Spleen (tissue), 11 donors: Measurements from ENCODE around the gene ATG4C. TPM values are rescaled to one million over a fixed set of nuclear protein-coding genes. Genes with fewer than 3 reads are reported as not detected.

Source experiments
- DNase-seq: peaks from one replicate; pipeline ENCODE4 v3.0.0-alpha.2; 2020
- H3K27ac ChIP-seq, 8 donors: fragments of 200-600 bp; sonication (generic) in 7 of 8; 1 replicate in 4 of 8; 2 replicates in 4 of 8; pipeline versions ENCODE4 v1.5.0 to v1.8.0; 2016 to 2021; ENCODE audit warnings: inconsistent platforms in 4 of 8, mild to moderate bottlenecking in 4 of 8, moderate library complexity in 1 of 8
- H3K27me3 ChIP-seq, 7 donors: fragments of 200-600 bp; sonication (generic) in 6 of 7; replicated peaks in 1 of 7; 1 replicate in 4 of 7; 2 replicates in 3 of 7; pipeline versions ENCODE4 v1.5.0 to v1.8.0; 2016 to 2021; ENCODE audit warnings: inconsistent platforms in 3 of 7, mild to moderate bottlenecking in 1 of 7
- H3K36me3 ChIP-seq, 6 donors: fragments of 200-600 bp; sonication (generic) in 5 of 6; 1 replicate in 4 of 6; 2 replicates in 2 of 6; pipeline versions ENCODE4 v1.5.0 to v1.8.0; 2016 to 2021; ENCODE audit warnings: inconsistent platforms in 2 of 6
- H3K4me1 ChIP-seq, 6 donors: fragments of 200-600 bp; sonication (generic) in 5 of 6; 1 replicate in 3 of 6; 2 replicates in 3 of 6; pipeline versions ENCODE4 v1.5.0 to v1.8.0; 2016 to 2021; ENCODE audit warnings: inconsistent platforms in 3 of 6
- H3K4me3 ChIP-seq, 8 donors: fragments of 200-600 bp; sonication (generic) in 7 of 8; 1 replicate in 4 of 8; 2 replicates in 4 of 8; pipeline versions ENCODE4 v1.5.0 to v1.8.0; 2016 to 2021; ENCODE audit warnings: inconsistent platforms in 4 of 8, mild to moderate bottlenecking in 4 of 8, moderate library complexity in 2 of 8
- H3K9me3 ChIP-seq, 8 donors: fragments of 200-600 bp; sonication (generic) in 7 of 8; 1 replicate in 4 of 8; 2 replicates in 4 of 8; pipeline versions ENCODE4 v1.5.0 to v1.8.0; 2016 to 2021; ENCODE audit warnings: inconsistent platforms in 4 of 8
- CTCF ChIP-seq, 11 experiments: fragments of 200-600 bp in 7 of 11; fragments of 450-650 bp in 4 of 11; sonication (generic) in 4 of 11; IDR thresholded peaks in 8 of 11; conservative IDR thresholded peaks in 3 of 11; 1 replicate in 7 of 11; 2 replicates in 4 of 11; pipeline versions ENCODE4 v1.4.0 to v1.8.0; 2016 to 2021; ENCODE audit warnings: antibody characterized with exemption in 11 of 11, inconsistent platforms in 4 of 11, mild to moderate bottlenecking in 1 of 11
- POLR2A ChIP-seq, 3 donors: fragments of 450-650 bp; IDR thresholded peaks; one replicate each; pipeline ENCODE4 v1.5.1; 2017; ENCODE audit warnings: antibody characterized with exemption in 3 of 3, mild to moderate bottlenecking in 1 of 3
- POLR2AphosphoS5 ChIP-seq, 3 donors: sonication (generic); formaldehyde crosslinking; IDR thresholded peaks; one replicate each; pipeline ENCODE4 v1.5.1; 2017; ENCODE audit warnings: antibody characterized with exemption in 3 of 3
- WGBS, 5 donors: extraction: QIAGEN DNeasy Blood & Tissue Kit in 3 of 5; methylation state at CpG; one replicate each; pipeline versions ENCODE4 v1.1.5 to v1.1.7; 2013 to 2018; 5-methylcytosine and 5-hydroxymethylcytosine counted together
- intact Hi-C: fragments of 100-400 bp; cut with DNase I; formaldehyde crosslinking; loops from one replicate; pipeline ENCODE4 v1.15.0; 2023; ENCODE audit warnings: low total_unique reads
- polyA plus RNA-seq, 3 donors: library from polyadenylated mRNA; stranded (reverse); fragments of 200-250 nt; gene quantifications; one replicate each; pipeline ENCODE4 v1.2.1, GENCODE V29; 2013
- total RNA-seq, 7 donors: library from RNA; depleted of rRNA in 3 of 7; stranded (reverse); fragments of >200 nt in 3 of 7; fragmentation: NEBNext Ultra II Directional in 4 of 7; extraction: Animal tissue kit (Norgen Biotek cat#: 25700) in 4 of 7; gene quantifications; one replicate each; pipeline versions ENCODE4 v1.1.0 to v1.2.1, GENCODE V29; 2016 to 2021
- donor health status: healthy with polysubstance abuse.
- donor health status: DM: no; HTN: no; CAD: no; lungs with moderate emphysema.
- donor health status: DM: no; HTN: no; CAD: no.
- donor health status: Bipolar disorder and iron deficiency.
- donor health status: healthy.
- donor health status: DM: no; HTN: no; CAD: no.
- donor health status: DM: yes; HTN: yes; CAD: no.

Gene ATG4C
- total and polyA plus RNA-seq, 10 donors: 9.3 to 24.1 (median 15.7) TPM

- DNase-seq: no peak
These were observed 48.3 kb downstream of the ATG4C start for GRCh38 chr1:62832276-62832675.

GRCh38 chr1:62833529-62833928, 49.6 kb downstream of the ATG4C start:
- Histone ChIP-seq H3K36me3 (peaks cover 0 to 49% (median 10%) of the 10 kb centered on the region in 6 donors), H3K4me3 (no peak overlapping the region), H3K4me1 (no peaks in the 10 kb centered on the region), H3K9me3 (no peaks in the 10 kb centered on the region), H3K27ac (no peak overlapping the region), H3K27me3 (no peaks in the 10 kb centered on the region)
- intact Hi-C loops: no loop called here
- TF ChIP-seq POLR2AphosphoS5 (IDR thresholded peaks at IDR 0.05) (no peak), CTCF (IDR thresholded peaks at IDR 0.05 in 8 of 11, conservative IDR thresholded peaks at IDR 0.05 in 3 of 11) (no peak), POLR2A (IDR thresholded peaks at IDR 0.05) (no peak)
- 94 to 98% (median 97%) methylated on average over 4 of the region's 4 CpGs for WGBS, 5 donors
- no peak for DNase-seq

More at GRCh38 chr1:62832276-62832675, 48.3 kb downstream of the ATG4C start:
- Histone ChIP-seq H3K36me3 (peaks cover 0 to 48% (median 10%) of the 10 kb centered on the region in 6 donors), H3K4me1 (no peaks in the 10 kb centered on the region), H3K27me3 (no peaks in the 10 kb centered on the region), H3K4me3 (no peak overlapping the region), H3K27ac (no peak overlapping the region), H3K9me3 (peaks cover 0 to 5% (median 2%) of the 10 kb centered on the region in 8 donors)
- intact Hi-C loops: no loop called here
- TF ChIP-seq CTCF (IDR thresholded peaks at IDR 0.05 in 8 of 11, conservative IDR thresholded peaks at IDR 0.05 in 3 of 11): no peak
- TF ChIP-seq POLR2AphosphoS5 (IDR thresholded peaks at IDR 0.05): no peak
- TF ChIP-seq POLR2A (IDR thresholded peaks at IDR 0.05): no peak
- 73 to 98% (median 84%) methylated on average over 5 of the region's 5 CpGs for WGBS, 5 donors

- DNase-seq: no peak
- WGBS, 5 donors: 73 to 90% (median 85%) methylated on average over 1 of the region's 1 CpG
- Histone ChIP-seq H3K36me3 (peaks cover 0 to 49% (median 10%) of the 10 kb centered on the region in 6 donors), H3K27ac (no peak overlapping the region), H3K4me1 (no peaks in the 10 kb centered on the region), H3K9me3 (no peaks in the 10 kb centered on the region), H3K27me3 (no peaks in the 10 kb centered on the region), H3K4me3 (no peak overlapping the region)
- TF ChIP-seq CTCF (IDR thresholded peaks at IDR 0.05 in 8 of 11, conservative IDR thresholded peaks at IDR 0.05 in 3 of 11) (no peak), POLR2AphosphoS5 (IDR thresholded peaks at IDR 0.05) (no peak), POLR2A (IDR thresholded peaks at IDR 0.05) (no peak)
- intact Hi-C loops: no loop called here
These were observed 50.5 kb downstream of the ATG4C start for GRCh38 chr1:62834400-62834961.

GRCh38 chr1:62836856-62837540, 53.1 kb downstream of the ATG4C start:
- H3K4me3 ChIP-seq: no peak overlapping the region
- H3K27ac ChIP-seq: no peak overlapping the region
- no peaks in the 10 kb centered on the region for H3K27me3 ChIP-seq
- intact Hi-C loops: no loop called here
- no peaks in the 10 kb centered on the region for H3K9me3 ChIP-seq
- H3K36me3 ChIP-seq: peaks cover 0 to 31% (median 10%) of the 10 kb centered on the region in 6 donors
- DNase-seq: no peak
- peaks cover 0 to 6% (median 1%) of the 10 kb centered on the region in 6 donors for H3K4me1 ChIP-seq
- no peak for TF ChIP-seq POLR2AphosphoS5 (IDR thresholded peaks at IDR 0.05)
- TF ChIP-seq CTCF (IDR thresholded peaks at IDR 0.05 in 8 of 11, conservative IDR thresholded peaks at IDR 0.05 in 3 of 11): no peak
